Cortex of kidney (tissue), 1 donor: ENCODE data around the gene CAPRIN1.

Experiments used
- DNase-seq: peaks from one replicate; lab custom pipeline; 2025; lab: John Stamatoyannopoulos, UW

CAPRIN1 gene

DNA sequence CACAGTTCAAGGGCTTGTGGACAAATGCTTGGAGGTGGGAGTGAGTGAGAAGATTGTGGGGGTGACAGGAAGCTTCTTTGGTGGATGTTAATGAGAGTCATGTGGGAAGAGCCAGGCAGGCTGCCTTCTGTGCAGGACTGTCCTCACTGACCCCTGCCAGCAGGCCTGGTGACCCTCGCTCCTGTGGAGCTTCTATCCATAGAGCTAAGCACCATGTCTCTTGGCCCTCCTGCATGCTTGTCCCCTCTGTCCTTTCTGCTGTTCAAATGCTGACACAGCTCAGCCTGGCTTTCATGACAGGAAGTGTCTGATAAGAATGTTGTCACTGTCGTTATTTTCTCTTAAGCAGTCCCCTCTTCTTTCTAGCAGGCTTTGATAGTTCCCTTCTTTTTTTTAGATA is 91.5 kb downstream of the CAPRIN1 start:
- DNase-seq, result no peak

DNA sequence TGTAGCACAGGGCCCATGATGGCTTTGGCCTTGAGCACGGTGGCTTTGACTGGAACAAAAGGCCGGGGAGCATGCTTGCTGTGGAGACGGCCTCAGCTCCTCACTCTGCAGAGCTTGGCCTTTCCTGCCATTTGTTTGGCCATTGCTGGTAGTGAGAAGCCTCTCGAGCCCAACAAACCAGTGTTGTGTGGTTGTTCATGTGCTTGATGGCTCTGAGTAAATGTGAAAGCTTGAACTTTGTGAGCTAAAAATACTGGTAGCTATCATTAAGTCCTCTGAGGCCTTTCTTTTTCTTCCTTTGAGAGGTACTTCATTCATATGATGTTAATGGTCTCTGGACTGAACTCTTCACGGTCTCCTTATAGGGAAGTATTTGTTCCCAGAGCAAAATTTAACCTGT is 93.5 kb downstream of the CAPRIN1 start:
- DNase-seq, result no peak

DNA sequence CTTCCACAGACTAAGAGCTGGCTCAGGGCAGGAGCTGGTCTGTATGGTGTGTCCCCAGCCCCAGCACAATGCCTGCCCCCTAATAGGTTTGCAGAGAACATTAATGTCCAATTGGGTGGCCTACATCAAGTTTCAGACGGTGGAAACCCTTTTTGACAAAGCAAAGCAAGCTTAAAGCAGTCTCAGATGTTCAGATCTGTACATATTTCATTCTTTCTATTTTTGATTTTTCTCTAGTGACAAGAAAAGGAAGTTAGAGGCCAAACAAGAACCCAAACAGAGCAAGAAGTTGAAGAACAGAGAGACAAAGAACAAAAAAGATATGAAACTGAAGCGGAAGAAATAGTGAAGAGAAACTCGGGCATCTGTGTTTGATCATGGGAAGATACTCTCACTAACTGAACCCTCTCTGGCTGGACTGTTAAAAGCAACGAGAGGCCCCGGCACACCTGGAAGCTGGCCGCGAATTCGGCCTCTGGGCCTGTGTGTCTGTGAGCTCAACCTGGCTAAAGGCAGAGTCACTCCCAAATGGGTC is 94.4 kb downstream of the CAPRIN1 start:
- no peak for DNase-seq

DNA sequence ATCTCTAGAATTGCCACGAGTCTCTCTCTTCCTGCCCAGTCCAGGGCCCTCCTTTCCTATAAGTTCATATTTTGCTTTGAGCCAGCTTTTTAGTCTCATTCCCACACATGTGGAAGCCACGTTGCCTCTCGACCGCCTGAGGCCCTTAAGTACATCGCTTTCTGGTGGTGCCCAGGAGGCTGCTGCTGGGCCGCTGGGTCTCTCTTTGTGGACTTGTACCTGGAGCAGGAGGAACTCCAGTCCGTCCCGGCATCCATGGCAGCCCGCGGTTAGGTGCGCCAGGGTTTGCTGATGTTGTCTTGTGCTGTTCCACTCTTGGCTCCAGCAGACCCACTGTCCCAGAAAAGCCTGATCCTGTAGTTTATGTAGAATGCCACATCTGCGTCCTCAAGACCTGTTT is 94.9 kb downstream of the CAPRIN1 start:
- no peak for DNase-seq

DNA sequence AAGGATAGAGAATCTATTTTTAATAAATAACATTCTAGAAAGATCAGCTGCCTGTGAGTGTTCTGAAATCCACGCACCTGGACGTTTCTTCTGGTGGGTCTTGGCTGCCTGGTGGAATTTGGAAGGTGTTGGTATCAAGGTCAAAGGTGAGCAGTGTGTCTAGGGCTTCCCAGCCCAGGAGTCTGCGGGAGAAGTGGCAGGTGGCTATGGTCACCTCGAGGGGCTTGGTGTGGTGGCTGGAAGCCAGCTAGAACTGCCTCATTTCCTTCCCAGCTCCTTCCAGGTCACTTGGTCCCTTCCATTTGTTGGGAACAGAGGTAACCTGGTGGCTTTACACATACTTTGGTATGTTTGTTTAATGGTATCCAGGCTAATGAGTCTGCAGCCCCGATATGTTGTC is 95.3 kb downstream of the CAPRIN1 start:
- no peak for DNase-seq

DNA sequence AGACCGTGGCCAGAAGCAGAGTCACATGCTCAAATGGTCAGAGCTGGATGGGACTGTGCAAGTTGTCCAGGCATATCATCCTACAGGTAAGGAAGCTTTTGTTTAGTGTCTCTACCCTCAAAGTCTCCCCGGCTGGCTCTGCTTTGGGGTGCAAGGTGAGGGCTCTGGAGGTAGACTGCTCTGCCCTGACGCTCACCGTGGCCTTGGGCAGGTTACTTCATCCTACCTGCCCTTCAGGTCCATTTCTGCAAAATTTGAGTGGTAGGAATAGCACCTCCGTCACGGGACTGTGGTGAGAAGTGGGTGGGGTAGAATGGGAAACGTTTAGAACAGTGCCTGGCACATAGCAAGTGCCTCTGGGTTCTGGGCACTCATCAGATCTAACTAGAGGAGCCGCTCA is 96.0 kb downstream of the CAPRIN1 start:
- no peak for DNase-seq

DNA sequence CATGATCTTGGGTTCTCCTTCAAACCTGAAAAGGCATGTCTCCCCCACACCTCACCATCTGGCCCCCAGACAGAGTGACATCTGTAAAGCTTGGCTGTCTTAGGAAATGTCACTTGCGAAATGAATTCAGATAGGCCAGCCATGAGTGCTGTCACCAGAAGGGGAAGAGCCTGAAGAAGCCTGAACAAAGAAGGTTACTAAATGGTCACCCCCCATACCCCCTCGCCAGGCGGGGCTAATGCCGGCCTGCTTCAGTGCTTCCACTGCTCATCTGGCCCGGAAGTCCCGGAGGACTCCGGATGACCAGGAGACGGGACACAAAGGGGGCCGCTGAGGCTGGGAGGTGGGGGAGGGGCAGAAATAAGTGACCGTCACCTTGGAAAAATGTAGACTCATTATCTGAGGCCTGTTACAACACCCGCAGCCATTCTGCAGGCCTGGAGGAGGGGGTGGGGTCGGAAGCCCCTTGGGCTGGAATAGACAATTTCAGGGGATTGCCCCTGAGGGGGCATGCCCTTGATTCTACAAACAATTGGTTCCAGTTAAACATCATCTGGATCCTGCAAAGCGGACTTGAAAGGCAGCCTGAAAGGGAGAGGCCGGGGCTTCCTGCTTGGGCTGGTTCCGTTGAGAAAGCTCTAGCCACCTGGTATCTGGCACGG is 97.1 kb downstream of the CAPRIN1 start:
- no peak for DNase-seq

DNA sequence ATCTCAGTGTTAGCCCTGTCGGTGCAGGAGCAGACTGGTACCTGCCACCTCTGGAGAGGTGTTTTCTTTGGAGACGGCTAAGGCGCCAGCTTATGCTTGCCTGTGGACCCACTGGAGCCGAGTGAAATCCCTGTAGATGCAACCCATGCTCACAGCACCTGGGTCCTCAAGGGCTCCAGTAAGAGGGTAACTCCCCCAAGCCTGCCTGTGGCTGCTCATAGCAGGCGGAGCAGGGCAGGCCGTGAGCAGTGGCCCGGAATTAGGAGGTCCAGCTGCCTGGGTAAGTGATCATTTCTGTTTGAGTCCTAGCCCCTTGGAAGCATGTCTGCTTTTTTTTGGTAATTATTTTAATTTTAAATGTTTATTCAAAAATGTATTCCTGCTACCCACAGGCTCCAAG is 97.7 kb downstream of the CAPRIN1 start:
- no peak for DNase-seq

DNA sequence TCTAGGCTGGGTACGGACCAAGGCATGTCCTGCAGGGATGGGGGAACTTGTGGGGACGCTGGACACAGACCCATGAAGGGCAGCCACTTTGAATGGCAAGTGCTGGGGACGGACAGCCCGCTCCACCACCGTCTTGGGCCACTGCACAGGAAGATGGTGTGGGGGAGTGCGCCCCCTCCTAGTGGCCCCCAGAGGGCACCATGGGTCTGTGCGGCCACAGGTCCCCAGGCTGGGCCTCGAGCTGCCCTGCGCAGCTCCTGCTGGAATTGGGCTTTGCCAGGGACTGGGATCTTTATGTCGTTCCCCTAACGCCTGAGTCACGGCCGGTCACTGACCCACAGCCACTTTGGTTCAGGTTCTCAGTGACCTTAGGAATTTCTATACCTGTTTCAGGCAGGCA is 98.3 kb downstream of the CAPRIN1 start:
- DNase-seq, result no peak

DNA sequence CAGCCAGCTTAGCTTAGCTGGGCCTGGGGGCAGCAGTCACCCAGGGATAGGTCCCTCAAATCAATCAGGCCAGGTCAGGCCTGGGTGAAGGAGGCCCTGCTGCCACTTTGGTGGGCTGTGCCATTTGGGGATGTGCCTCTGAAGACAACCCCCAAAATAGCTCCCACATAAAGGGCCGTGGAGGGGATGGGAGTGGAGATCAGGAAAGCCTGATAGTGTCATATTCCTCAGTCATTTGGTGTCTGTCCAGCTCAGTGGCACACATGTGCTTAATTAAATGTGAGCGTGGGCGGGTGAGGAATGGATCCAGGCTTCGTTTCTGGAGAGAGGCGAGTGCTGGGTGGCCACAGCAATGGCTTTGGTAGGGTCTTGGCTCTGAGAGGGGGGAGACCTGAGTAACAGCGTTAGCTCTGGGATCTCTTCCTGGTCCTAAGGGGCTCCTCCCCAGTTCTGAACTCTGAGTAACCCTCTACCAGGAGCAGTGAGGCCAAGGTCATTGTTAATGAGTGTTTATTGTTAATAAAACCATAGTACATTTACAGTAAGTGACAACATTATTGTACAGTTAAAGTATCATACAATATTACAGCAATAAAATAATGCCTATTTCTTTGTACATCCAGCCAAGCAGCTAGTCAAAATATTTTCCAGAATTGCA is 99.1 kb downstream of the CAPRIN1 start:
- DNase-seq, result no peak
